Pons (tissue), 1 donor: Measurements from ENCODE around the gene KCTD11.

Source experiments
- DNase-seq: peaks from one replicate; pipeline ENCODE4 v3.0.0-alpha.2; 2016; ENCODE audit warnings: low spot score

KCTD11 gene

GRCh38 chr17:7374353-7374752 lies 22.4 kb downstream of the KCTD11 start:
- DNase-seq: no peak

- no peak for DNase-seq
These were observed 27.2 kb downstream of the KCTD11 start for GRCh38 chr17:7379134-7379533.

DNA sequence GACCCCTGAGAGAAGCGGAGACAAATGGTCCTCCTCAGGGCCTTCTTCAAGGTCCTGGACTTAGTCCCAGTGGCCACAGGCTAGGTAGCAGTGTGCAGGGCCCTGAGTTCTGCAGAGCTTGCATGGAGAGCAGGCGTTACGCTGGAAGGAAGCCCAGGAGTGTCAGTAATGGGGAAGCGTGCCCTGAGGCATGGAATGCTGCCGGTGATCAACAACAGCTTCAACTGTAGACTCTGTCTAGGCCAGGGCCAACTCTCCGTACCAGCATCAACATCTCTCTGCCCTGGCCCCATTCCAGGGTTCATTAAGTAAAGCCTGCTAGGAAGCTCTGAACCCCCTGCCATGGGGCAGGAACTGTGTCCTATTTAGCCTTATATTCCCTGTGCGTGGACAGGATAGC lies 28.4 kb downstream of the KCTD11 start:
- no peak for DNase-seq

DNA sequence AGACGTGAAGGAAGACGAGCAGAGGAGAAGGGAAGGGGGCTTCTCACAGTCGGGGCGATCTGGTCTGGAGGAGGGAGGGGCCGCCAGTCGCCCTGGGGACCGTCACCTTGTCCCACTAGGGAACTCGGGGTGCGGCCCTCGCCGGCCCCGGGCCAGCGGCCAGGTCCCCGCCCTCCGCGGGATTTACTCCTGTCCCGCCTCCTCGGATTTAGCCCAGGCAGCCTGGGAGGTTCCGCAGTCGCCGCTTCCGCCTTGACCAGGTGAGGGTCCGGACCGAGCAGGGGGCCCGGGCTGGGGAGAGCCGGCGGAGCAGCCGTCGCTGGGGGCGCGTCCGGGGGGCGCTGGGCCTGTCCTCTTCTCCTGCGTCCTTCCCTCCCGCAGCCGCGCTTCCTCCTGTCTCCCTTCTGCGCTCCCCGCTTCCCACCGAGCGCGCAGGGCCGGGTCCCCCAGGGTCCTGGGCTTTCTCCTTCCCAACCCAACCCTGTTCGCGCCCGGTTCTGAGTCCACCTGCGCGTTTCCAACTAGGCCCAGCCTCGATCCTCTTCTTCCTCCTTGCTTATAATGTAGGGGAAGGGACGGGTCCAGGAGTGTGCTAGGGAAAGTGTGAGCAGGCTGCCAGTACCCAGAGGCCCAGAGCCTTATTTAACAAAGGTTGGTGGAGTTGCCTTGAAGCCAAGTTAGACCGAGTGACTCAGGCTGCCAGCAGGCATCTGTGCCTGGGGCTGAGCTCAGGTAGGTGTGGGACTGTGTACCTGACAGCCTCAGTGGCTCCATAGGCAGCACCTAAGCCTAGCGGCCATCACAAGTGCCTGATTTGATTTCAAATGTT lies 29.1 kb downstream of the KCTD11 start, which contains the start of gene TNK1:
Gene TNK1, plus strand, starts transcription at position 235 of the 829 bp plus-strand sequence. CDS start 1,838 bp downstream, outside the sequence.
- no peak for DNase-seq

GRCh38 chr17:7382901-7383300 lies 30.9 kb downstream of the KCTD11 start:
- no peak for DNase-seq

GRCh38 chr17:7383371-7383741 lies 31.4 kb downstream of the KCTD11 start:
- no peak for DNase-seq

- DNase-seq: no peak
These were observed 32.0 kb downstream of the KCTD11 start for GRCh38 chr17:7383742-7384488.

DNA sequence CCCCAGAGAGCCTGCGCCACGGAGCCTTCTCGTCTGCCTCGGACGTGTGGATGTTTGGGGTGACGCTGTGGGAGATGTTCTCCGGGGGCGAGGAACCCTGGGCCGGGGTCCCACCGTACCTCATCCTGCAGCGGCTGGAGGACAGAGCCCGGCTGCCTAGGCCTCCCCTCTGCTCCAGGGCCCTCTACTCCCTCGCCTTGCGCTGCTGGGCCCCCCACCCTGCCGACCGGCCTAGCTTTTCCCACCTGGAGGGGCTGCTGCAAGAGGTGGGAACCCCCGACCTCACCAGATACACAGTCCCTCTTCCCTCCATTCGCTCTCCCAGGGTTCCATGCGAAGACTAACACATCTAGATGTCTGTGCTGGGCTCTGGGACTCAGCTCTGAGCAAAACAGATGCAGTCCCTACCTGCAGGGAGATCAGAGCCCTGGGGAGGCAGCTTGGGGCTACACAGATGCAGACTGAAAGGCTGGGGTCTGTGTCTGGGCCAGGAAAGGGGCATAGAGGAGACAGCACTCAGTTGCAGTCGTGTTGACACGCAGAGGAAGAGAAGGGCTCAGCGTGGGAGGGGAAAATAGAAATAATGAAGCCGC lies 32.6 kb downstream of the KCTD11 start:
- no peak for DNase-seq

- no peak for DNase-seq
These were observed 36.9 kb downstream of the KCTD11 start for GRCh38 chr17:7388856-7389255.

GRCh38 chr17:7389924-7390910 lies 38.3 kb downstream of the KCTD11 start:
- DNase-seq: no peak

DNA sequence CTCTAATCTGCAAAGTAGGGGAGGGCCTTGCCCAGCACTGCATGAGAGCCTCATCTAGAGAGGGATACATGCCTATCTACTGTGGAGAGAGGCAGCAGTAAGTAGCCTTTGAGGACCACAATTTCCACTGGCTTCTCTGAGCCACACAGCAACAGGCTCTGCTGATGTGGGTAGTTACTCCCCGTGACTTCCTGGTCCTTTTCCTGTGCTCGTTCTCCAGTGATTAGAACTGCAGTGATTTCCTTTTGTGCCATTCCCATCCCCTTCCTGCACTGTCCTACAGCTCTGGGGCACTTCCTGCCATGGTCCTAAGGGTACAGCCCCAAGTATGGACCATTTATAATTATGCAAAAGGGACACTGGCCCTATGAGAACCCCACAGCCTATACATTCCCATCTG lies 39.3 kb downstream of the KCTD11 start:
- no peak for DNase-seq

GRCh38 chr17:7392696-7393612 lies 41.0 kb downstream of the KCTD11 start:
- no peak for DNase-seq

- DNase-seq: no peak
These were observed 41.9 kb downstream of the KCTD11 start for GRCh38 chr17:7393613-7394451.

- DNase-seq: peak; percentile 75
These were observed 42.7 kb downstream of the KCTD11 start, which contains the start of gene PLSCR3 for GRCh38 chr17:7394452-7395191. Gene PLSCR3, minus strand, starts transcription at chr17:7394525. Its CDS starts 415 bp downstream, at chr17:7394110.

DNA sequence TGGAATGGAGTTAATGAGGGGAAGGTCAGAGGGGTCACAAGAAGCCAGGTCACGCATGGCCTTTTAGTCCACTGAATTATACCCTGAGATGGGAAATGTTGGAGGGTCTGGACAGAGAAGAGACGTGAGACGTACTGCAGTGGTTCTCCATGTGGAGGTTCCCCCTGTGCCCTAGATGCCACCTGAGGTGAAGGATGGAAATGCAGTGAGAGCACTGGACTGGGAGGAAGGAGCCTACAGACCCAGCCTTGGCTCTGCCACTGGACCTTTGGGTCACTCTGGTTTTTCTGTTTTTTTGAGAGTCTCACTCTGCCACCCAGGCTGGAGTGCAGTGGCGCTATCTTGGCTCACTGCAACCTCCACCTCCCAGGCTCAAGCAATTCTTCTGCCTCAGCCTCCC lies 44.2 kb downstream of the KCTD11 start:
- DNase-seq: no peak

GRCh38 chr17:7398612-7399011 lies 46.6 kb downstream of the KCTD11 start:
- no peak for DNase-seq

- DNase-seq: no peak
These were observed 51.2 kb downstream of the KCTD11 start for GRCh38 chr17:7403043-7403726.

- no peak for DNase-seq
These were observed 51.7 kb downstream of the KCTD11 start for GRCh38 chr17:7403727-7403976.
